Mesendoderm (in vitro differentiated cells): ENCODE results near the gene GBX2.

Experiments
- DNase-seq: peaks from one replicate; pipeline ENCODE4 v3.0.0; 2013
- H2AK5ac ChIP-seq: 2 replicates; pipeline ENCODE4 v1.6.1; 2013; ENCODE audit warnings: low read length, inconsistent platforms
- H2BK120ac ChIP-seq: 2 replicates; pipeline ENCODE4 v1.6.1; 2013; ENCODE audit warnings: low read depth, mild to moderate bottlenecking, low read length, moderate library complexity, mixed read lengths
- H2BK15ac ChIP-seq: replicated peaks from 2 replicates; pipeline ENCODE4 v1.6.1; 2013; ENCODE audit warnings: low read depth, mild to moderate bottlenecking, moderate library complexity
- H2BK5ac ChIP-seq: 2 replicates; pipeline ENCODE4 v1.6.1; 2013; ENCODE audit warnings: low read length, inconsistent platforms
- H3K18ac ChIP-seq: 2 replicates; pipeline ENCODE4 v1.6.1; 2013; ENCODE audit warnings: mild to moderate bottlenecking, low read length, mixed read lengths
- H3K23ac ChIP-seq: one replicate; pipeline ENCODE4 v1.6.1; 2013; ENCODE audit warnings: low read length
- H3K27ac ChIP-seq: 2 replicates; pipeline ENCODE4 v1.5.1; 2013; ENCODE audit warnings: low read depth, mild to moderate bottlenecking, inconsistent platforms, low read length, moderate library complexity
- H3K27me3 ChIP-seq: 2 replicates; pipeline ENCODE4 v1.6.1; 2013; ENCODE audit warnings: low read length, control low read depth, mild to moderate bottlenecking, inconsistent platforms; ENCODE audit not compliant: insufficient read depth, poor library complexity
- H3K36me3 ChIP-seq: 2 replicates; pipeline ENCODE4 v1.6.1; 2013; ENCODE audit warnings: low read length, inconsistent platforms; ENCODE audit not compliant: control insufficient read depth, insufficient read depth
- H3K4ac ChIP-seq: one replicate; pipeline ENCODE4 v1.6.1; 2013; ENCODE audit warnings: low read depth, mild to moderate bottlenecking, low read length, moderate library complexity
- H3K4me1 ChIP-seq: 2 replicates; pipeline ENCODE4 v1.6.1; 2013; ENCODE audit warnings: low read depth, low read length, inconsistent platforms; ENCODE audit not compliant: control insufficient read depth
- H3K4me2 ChIP-seq: 2 replicates; pipeline ENCODE4 v1.6.1; 2013; ENCODE audit warnings: low read length
- H3K4me3 ChIP-seq: 2 replicates; pipeline ENCODE4 v1.5.1; 2013; ENCODE audit warnings: mild to moderate bottlenecking, low read length
- H3K56ac ChIP-seq: one replicate; pipeline ENCODE4 v1.6.1; 2013; ENCODE audit warnings: low read length
- H3K79me1 ChIP-seq: 2 replicates; pipeline ENCODE4 v1.6.1; 2013; ENCODE audit warnings: low read length, inconsistent platforms
- H3K79me2 ChIP-seq: 2 replicates; pipeline ENCODE4 v1.6.1; 2013; ENCODE audit warnings: mild to moderate bottlenecking, low read length; ENCODE audit not compliant: control insufficient read depth, insufficient read depth
- H3K9ac ChIP-seq: 2 replicates; pipeline ENCODE4 v1.6.1; 2013; ENCODE audit warnings: low read length, inconsistent platforms
- H4K5ac ChIP-seq: one replicate; pipeline ENCODE4 v1.6.1; 2013; ENCODE audit warnings: low read length
- H4K8ac ChIP-seq: one replicate; pipeline ENCODE4 v1.6.1; 2013; ENCODE audit warnings: low read depth, mild to moderate bottlenecking, control low read depth, low read length, moderate library complexity
- WGBS: extraction: QIAGEN DNeasy Blood & Tissue Kit; methylation state at CpG from one replicate; pipeline ENCODE4 v1.1.7; 2013; ENCODE audit warnings: low lambda C conversion rate, missing lambda C conversion rate; ENCODE audit not compliant: insufficient coverage; ENCODE audit errors: extremely low coverage; 5-methylcytosine and 5-hydroxymethylcytosine counted together

Gene GBX2

GRCh38 chr2:236196366-236196765, 28.2 kb upstream of the GBX2 start:
- H3K9ac ChIP-seq, result no peak overlapping the region
- no peak overlapping the region for H3K4me2 ChIP-seq
- H3K4ac ChIP-seq, result no peak overlapping the region
- H2BK5ac ChIP-seq, result no peak overlapping the region
- no peak overlapping the region for H2BK15ac ChIP-seq
- no peaks in the 10 kb centered on the region for H3K27me3 ChIP-seq
- H4K5ac ChIP-seq, result no peak overlapping the region
- no peak overlapping the region for H3K18ac ChIP-seq
- no peaks in the 10 kb centered on the region for H3K79me1 ChIP-seq
- no peaks in the 10 kb centered on the region for H3K79me2 ChIP-seq
- H3K4me3 ChIP-seq, result no peak overlapping the region
- H3K56ac ChIP-seq, result no peak overlapping the region
- H2BK120ac ChIP-seq, result no peak overlapping the region
- H4K8ac ChIP-seq, result no peak overlapping the region
- no peaks in the 10 kb centered on the region for H3K36me3 ChIP-seq
- no peak overlapping the region for H3K27ac ChIP-seq
- no peak for DNase-seq
- H2AK5ac ChIP-seq, result no peak overlapping the region
- WGBS, result no CpG with 5 or more reads among the region's 7 CpGs
- no peaks in the 10 kb centered on the region for H3K4me1 ChIP-seq
- no peak overlapping the region for H3K23ac ChIP-seq

- no peaks in the 10 kb centered on the region for H3K27me3 ChIP-seq
- DNase-seq, result no peak
- WGBS, result no CpG with 5 or more reads among the region's 12 CpGs
- no peaks in the 10 kb centered on the region for H3K79me2 ChIP-seq
- H2AK5ac ChIP-seq, result no peak overlapping the region
- no peak overlapping the region for H3K23ac ChIP-seq
- no peaks in the 10 kb centered on the region for H3K36me3 ChIP-seq
- H3K9ac ChIP-seq, result no peak overlapping the region
- H3K4me1 ChIP-seq, result no peaks in the 10 kb centered on the region
- H2BK5ac ChIP-seq, result no peak overlapping the region
- no peak overlapping the region for H4K5ac ChIP-seq
- H3K56ac ChIP-seq, result no peak overlapping the region
- no peaks in the 10 kb centered on the region for H3K79me1 ChIP-seq
- H4K8ac ChIP-seq, result no peak overlapping the region
- H3K27ac ChIP-seq, result no peak overlapping the region
- no peak overlapping the region for H2BK120ac ChIP-seq
- no peak overlapping the region for H2BK15ac ChIP-seq
- H3K4ac ChIP-seq, result no peak overlapping the region
- no peak overlapping the region for H3K18ac ChIP-seq
- H3K4me2 ChIP-seq, result no peak overlapping the region
- H3K4me3 ChIP-seq, result no peak overlapping the region
Observed at GRCh38 chr2:236195726-236196125, 27.5 kb upstream of the GBX2 start.

- Histone ChIP-seq H3K79me1 (no peaks in the 10 kb centered on the region), H4K8ac (no peak overlapping the region), H2AK5ac (no peak overlapping the region), H3K9ac (no peak overlapping the region), H2BK120ac (no peak overlapping the region), H3K36me3 (no peaks in the 10 kb centered on the region), H4K5ac (no peak overlapping the region), H3K4me2 (no peak overlapping the region), H3K27ac (no peak overlapping the region), H3K23ac (no peak overlapping the region), H3K18ac (no peak overlapping the region), H3K56ac (no peak overlapping the region), H3K27me3 (no peaks in the 10 kb centered on the region), H3K4me1 (no peaks in the 10 kb centered on the region), H3K79me2 (no peaks in the 10 kb centered on the region), H2BK15ac (no peak overlapping the region), H3K4me3 (no peak overlapping the region), H2BK5ac (no peak overlapping the region), H3K4ac (no peak overlapping the region)
- no CpG with 5 or more reads among the region's 12 CpGs for WGBS
- DNase-seq, result no peak
Observed at GRCh38 chr2:236194786-236195185, 26.6 kb upstream of the GBX2 start.

GRCh38 chr2:236193026-236193425, 24.8 kb upstream of the GBX2 start:
- no peak overlapping the region for H3K23ac ChIP-seq
- H2AK5ac ChIP-seq, result no peak overlapping the region

GRCh38 chr2:236190674-236191073, 22.5 kb upstream of the GBX2 start:
- Histone ChIP-seq H2AK5ac (no peak overlapping the region), H3K79me2 (no peaks in the 10 kb centered on the region), H3K4me2 (no peak overlapping the region), H3K4me1 (no peaks in the 10 kb centered on the region), H3K27me3 (no peaks in the 10 kb centered on the region), H4K5ac (no peak overlapping the region), H3K79me1 (no peaks in the 10 kb centered on the region), H3K4me3 (no peak overlapping the region), H3K4ac (no peak overlapping the region), H3K18ac (no peak overlapping the region), H3K23ac (no peak overlapping the region), H3K56ac (no peak overlapping the region), H2BK120ac (no peak overlapping the region), H4K8ac (no peak overlapping the region), H2BK5ac (no peak overlapping the region), H3K9ac (no peak overlapping the region), H3K27ac (no peak overlapping the region), H2BK15ac (no peak overlapping the region), H3K36me3 (no peaks in the 10 kb centered on the region)
- no peak for DNase-seq
- WGBS, result no CpG with 5 or more reads among the region's 2 CpGs

More at GRCh38 chr2:236193026-236193425, 24.8 kb upstream of the GBX2 start:
- no peak overlapping the region for H2BK120ac ChIP-seq
- no peak overlapping the region for H3K56ac ChIP-seq
- no peaks in the 10 kb centered on the region for H3K79me1 ChIP-seq
- no peak overlapping the region for H4K8ac ChIP-seq
- H3K4me2 ChIP-seq, result no peak overlapping the region
- H3K4me1 ChIP-seq, result no peaks in the 10 kb centered on the region
- H2BK15ac ChIP-seq, result no peak overlapping the region
- H3K4me3 ChIP-seq, result no peak overlapping the region
- H4K5ac ChIP-seq, result no peak overlapping the region
- WGBS, result no CpG with 5 or more reads among the region's 10 CpGs
- H3K79me2 ChIP-seq, result no peaks in the 10 kb centered on the region
- DNase-seq, result peak; percentile 55
- H3K9ac ChIP-seq, result no peak overlapping the region
- no peaks in the 10 kb centered on the region for H3K27me3 ChIP-seq
- no peaks in the 10 kb centered on the region for H3K36me3 ChIP-seq
- no peak overlapping the region for H3K27ac ChIP-seq
- H3K4ac ChIP-seq, result no peak overlapping the region
- no peak overlapping the region for H2BK5ac ChIP-seq
- H3K18ac ChIP-seq, result no peak overlapping the region

- H3K4me3 ChIP-seq, result no peak overlapping the region
- H3K4ac ChIP-seq, result no peak overlapping the region
- no peak overlapping the region for H3K23ac ChIP-seq
- no peak overlapping the region for H3K18ac ChIP-seq
- no peak for DNase-seq
- H3K79me1 ChIP-seq, result no peaks in the 10 kb centered on the region
- peaks cover 1% of the 10 kb centered on the region for H3K27me3 ChIP-seq
- H2AK5ac ChIP-seq, result no peak overlapping the region
- no peaks in the 10 kb centered on the region for H3K36me3 ChIP-seq
- H4K5ac ChIP-seq, result no peak overlapping the region
- no peak overlapping the region for H4K8ac ChIP-seq
- H3K4me1 ChIP-seq, result no peaks in the 10 kb centered on the region
- no peak overlapping the region for H2BK5ac ChIP-seq
- H3K56ac ChIP-seq, result no peak overlapping the region
- no peak overlapping the region for H2BK120ac ChIP-seq
- no CpG with 5 or more reads among the region's 4 CpGs for WGBS
- H3K4me2 ChIP-seq, result no peak overlapping the region
- no peak overlapping the region for H2BK15ac ChIP-seq
- H3K9ac ChIP-seq, result no peak overlapping the region
- H3K79me2 ChIP-seq, result no peaks in the 10 kb centered on the region
- H3K27ac ChIP-seq, result no peak overlapping the region
Observed at GRCh38 chr2:236184701-236185100, 16.5 kb upstream of the GBX2 start.
